MCF 10A (cell line): ENCODE results near the gene MCM9. TPM values are rescaled to one million over a fixed set of nuclear protein-coding genes. Genes with fewer than 3 reads are reported as not detected.

Experiments
- BruUV-seq: library from RNA; stranded (reverse); fragments of 400-500 nt; replicated peaks from 2 replicates; lab custom pipeline; 2021; lab: Mats Ljungman, UMichigan
- CTCF ChIA-PET: fragments of 300-600 bp; sonication (Branson Sonifier 250); formaldehyde crosslinking; extraction: SDS; loops from one replicate; lab custom pipeline; 2021; ENCODE audit warnings: antibody characterized with exemption, inconsistent platforms; lab: Yijun Ruan, JAX
- POLR2A ChIA-PET: fragments of 300-600, 350-650 bp; sonication (Branson Sonifier 250); formaldehyde crosslinking; extraction: SDS; loops from one replicate; lab custom pipeline; 2020; ENCODE audit warnings: antibody characterized with exemption, inconsistent platforms; lab: Yijun Ruan, JAX
- DNase-seq: peaks from one replicate; pipeline ENCODE4 v3.0.0-alpha.2; 2018; ENCODE audit not compliant: unreplicated experiment
- H3K27ac Mint-ChIP-seq: one replicate; pipeline ENCODE4 v1.8.0; 2022; ENCODE audit warnings: mild to moderate bottlenecking, low read depth, mixed read lengths; ENCODE audit not compliant: unreplicated experiment
- H3K27me3 Mint-ChIP-seq: one replicate; pipeline ENCODE4 v1.8.0; 2022; ENCODE audit warnings: mixed read lengths; ENCODE audit not compliant: insufficient read depth, unreplicated experiment
- H3K36me3 Mint-ChIP-seq: one replicate; pipeline ENCODE4 v1.8.0; 2022; ENCODE audit warnings: mild to moderate bottlenecking, moderate library complexity, mixed read lengths; ENCODE audit not compliant: insufficient read depth, unreplicated experiment
- H3K4me1 Mint-ChIP-seq: one replicate; pipeline ENCODE4 v1.8.0; 2022; ENCODE audit warnings: mixed read lengths; ENCODE audit not compliant: insufficient read depth, unreplicated experiment
- H3K4me3 Mint-ChIP-seq: one replicate; pipeline ENCODE4 v1.8.0; 2022; ENCODE audit warnings: mild to moderate bottlenecking, moderate library complexity, mixed read lengths; ENCODE audit not compliant: unreplicated experiment
- H3K9me3 Mint-ChIP-seq: one replicate; pipeline ENCODE4 v1.8.0; 2022; ENCODE audit warnings: mixed read lengths; ENCODE audit not compliant: unreplicated experiment
- CTCF ChIP-seq: fragments of 200-600 bp; IDR thresholded peaks from one replicate; pipeline ENCODE4 v1.8.0; 2022; ENCODE audit warnings: antibody characterized with exemption, mild to moderate bottlenecking; ENCODE audit not compliant: unreplicated experiment
- intact Hi-C: fragments of 100-400 bp; cut with micrococcal nuclease; formaldehyde crosslinking; loops from 2 replicates; pipeline ENCODE4 v1.14.1; 2022
- total RNA-seq: library from RNA; stranded (reverse); gene quantifications from 2 replicates; pipeline ENCODE4 v1.2.3, GENCODE V29; 2022

Gene MCM9
- total RNA-seq, 1 experiment from 2014 or later, result 13.0 TPM

DNA sequence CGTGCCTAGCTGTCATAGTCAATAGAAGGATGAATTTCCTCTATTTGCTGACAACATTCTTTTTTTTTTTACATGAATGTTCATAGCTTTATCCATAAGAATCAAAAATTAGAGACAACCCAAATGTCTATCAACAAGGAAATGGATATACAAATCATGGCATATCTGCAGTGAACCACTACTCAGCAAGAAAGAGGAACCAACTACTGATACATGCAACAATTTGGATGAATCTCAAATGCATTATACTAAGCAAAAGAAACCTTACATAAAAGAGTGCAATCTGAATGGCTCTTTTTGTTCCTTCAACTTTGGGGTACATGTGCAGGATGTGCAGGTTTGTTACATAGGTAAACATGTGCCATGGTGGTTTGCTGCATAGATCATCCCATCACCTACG lies 17.7 kb upstream of the MCM9 start:
- Mint-ChIP-seq H3K4me1 (no peaks in the 10 kb centered on the region), H3K36me3 (no peaks in the 10 kb centered on the region), H3K27ac (no peak overlapping the region), H3K27me3 (no peaks in the 10 kb centered on the region), H3K9me3 (no peaks in the 10 kb centered on the region), H3K4me3 (no peak overlapping the region)
- TF ChIP-seq CTCF, result no peak
- no TSS peak for BruUV-seq
- intact Hi-C loops, result no loop called here
- ChIA-PET CTCF (interaction anchor here (0.6 to 2.1 kb wide), 6 partner anchors 24 to 248 kb away, joined by 3 to 8 read pairs (median 4); no protein-coding TSS in a partner anchor), POLR2A (no interaction called here)
- no peak for DNase-seq

DNA sequence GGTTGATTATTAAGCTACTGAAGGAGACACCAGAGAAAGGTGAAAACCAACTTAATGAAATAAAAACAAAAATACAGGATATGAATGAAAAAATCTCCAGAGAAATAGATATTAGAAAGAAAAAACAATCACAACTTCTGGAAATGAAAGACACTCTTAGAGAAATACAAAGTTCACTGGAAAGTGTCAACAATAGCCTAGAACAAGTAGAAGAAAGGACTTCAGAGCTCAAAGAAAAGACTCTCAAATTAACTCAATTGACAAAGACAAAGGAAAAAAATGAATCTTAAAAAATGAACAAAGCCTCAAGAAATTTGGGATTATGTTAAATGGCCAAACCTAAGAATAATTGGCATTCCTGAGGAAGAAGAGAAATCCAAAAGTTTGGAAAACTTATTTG lies 10.3 kb upstream of the MCM9 start:
- ChIA-PET POLR2A (interaction anchor here (0.6 kb wide), 1 partner anchor 81 kb away, joined by 4 read pairs; no protein-coding TSS in a partner anchor), CTCF (interaction anchor here (0.6 to 0.9 kb wide), 2 partner anchors 165 to 1137 kb away, joined by 3 read pairs; no protein-coding TSS in a partner anchor)
- TF ChIP-seq CTCF, result no peak
- Mint-ChIP-seq H3K27ac (no peak overlapping the region), H3K9me3 (peaks cover 20% of the 10 kb centered on the region), H3K36me3 (no peaks in the 10 kb centered on the region), H3K4me1 (no peaks in the 10 kb centered on the region), H3K4me3 (no peak overlapping the region), H3K27me3 (no peaks in the 10 kb centered on the region)
- no TSS peak for BruUV-seq
- intact Hi-C loops, result no loop called here
- no peak for DNase-seq

DNA sequence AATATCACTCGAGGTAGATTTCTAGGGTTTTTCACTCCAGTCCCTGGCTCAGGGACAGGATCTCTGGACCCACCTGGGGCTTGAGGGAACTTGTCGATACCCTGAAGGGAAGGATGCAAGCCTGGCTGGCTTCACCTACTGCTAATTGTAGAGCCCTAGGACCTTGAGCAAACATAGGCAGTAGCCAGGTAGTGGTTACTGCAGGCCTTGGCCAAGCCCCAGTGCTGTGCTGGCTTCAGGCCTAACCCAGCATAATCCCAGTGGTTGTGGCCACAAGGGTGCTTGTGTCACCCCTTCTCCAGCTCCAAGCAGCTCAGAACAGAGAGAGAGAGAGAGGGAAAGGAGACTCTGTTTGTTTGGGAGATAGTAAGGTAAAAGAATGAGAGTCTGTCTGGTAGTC lies 5.8 kb upstream of the MCM9 start:
- intact Hi-C loops, result no loop called here
- POLR2A ChIA-PET, result no interaction called here
- Mint-ChIP-seq H3K4me1 (peaks cover 4% of the 10 kb centered on the region), H3K27me3 (no peaks in the 10 kb centered on the region), H3K27ac (no peak overlapping the region), H3K9me3 (peaks cover 15% of the 10 kb centered on the region), H3K36me3 (no peaks in the 10 kb centered on the region), H3K4me3 (no peak overlapping the region)
- CTCF ChIA-PET, result interaction anchor here (1.1 kb wide), 1 partner anchor 170 kb away, joined by 4 read pairs; no protein-coding TSS in a partner anchor
- no peak for DNase-seq
- BruUV-seq, result no TSS peak
- no peak for TF ChIP-seq CTCF

DNA sequence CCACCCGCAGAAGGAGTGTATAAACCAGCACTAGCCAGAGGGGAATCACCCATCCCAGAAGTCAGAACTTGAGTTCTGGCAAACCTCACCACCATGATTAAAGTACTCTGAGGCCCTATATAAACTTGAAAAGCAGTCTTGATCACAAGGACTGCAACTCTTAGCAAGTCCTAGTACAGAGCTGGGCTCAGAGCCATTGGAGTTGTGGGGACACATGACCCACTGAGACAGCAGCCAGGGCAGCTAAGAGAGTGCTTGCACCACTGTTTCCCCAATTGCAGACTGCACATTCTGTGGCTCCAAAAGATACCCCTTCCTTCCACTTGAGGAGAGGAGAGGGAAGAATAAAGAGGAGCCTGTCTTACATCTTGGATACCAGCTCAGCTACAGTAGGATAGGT lies 4.7 kb upstream of the MCM9 start:
- intact Hi-C loops, result no loop called here
- no peaks in the 10 kb centered on the region for H3K27me3 Mint-ChIP-seq
- H3K27ac Mint-ChIP-seq, result no peak overlapping the region
- ChIA-PET POLR2A (no interaction called here), CTCF (interaction anchor here (0.5 to 1.1 kb wide), 3 partner anchors 171 to 1040 kb away, joined by 3 to 4 read pairs (median 4); no protein-coding TSS in a partner anchor)
- H3K4me3 Mint-ChIP-seq, result no peak overlapping the region
- DNase-seq, result no peak
- H3K9me3 Mint-ChIP-seq, result peaks cover 14% of the 10 kb centered on the region
- no peaks in the 10 kb centered on the region for H3K36me3 Mint-ChIP-seq
- H3K4me1 Mint-ChIP-seq, result peaks cover 9% of the 10 kb centered on the region
- no TSS peak for BruUV-seq
- TF ChIP-seq CTCF, result no peak
